Measurements from ENCODE around the gene PBX1. TPM values are rescaled to one million over a fixed set of nuclear protein-coding genes. Genes with fewer than 3 reads are reported as not detected.
A peak's percentile ranks its signal among the peaks of the same experiment; 100 is the strongest.

Gene PBX1
- total RNA-seq, 1 experiment from 2014 or later = 9.8 TPM

GRCh38 chr1:164823486-164824279, 264.7 kb downstream of the PBX1 start:
- ChIA-PET CTCF (no interaction called here), POLR2A (ENCODE audit: unreplicated experiment) (no interaction called here)
- Histone ChIP-seq H3F3A (ENCODE audit: low read length, unreplicated experiment) (no peaks in the 10 kb centered on the region), H3K4me2 (ENCODE audit: low read length) (no peak overlapping the region), H3K27ac (ENCODE audit: low read length) (no peak overlapping the region), H3K9ac (ENCODE audit: low read length) (no peak overlapping the region), H3K4me3 (ENCODE audit: low read length) (no peak overlapping the region), H3K4me1 (ENCODE audit: insufficient read depth, low read length) (no peaks in the 10 kb centered on the region), H3K79me2 (ENCODE audit: low read length) (no peaks in the 10 kb centered on the region), H3K9me3 (ENCODE audit: low read length) (no peaks in the 10 kb centered on the region), H3K27me3 (ENCODE audit: low read length) (no peaks in the 10 kb centered on the region), H2AFZ (ENCODE audit: low read length) (no peak overlapping the region), H3K9me2 (replicated peaks; ENCODE audit: low read length) (no peaks in the 10 kb centered on the region), H4K20me1 (ENCODE audit: low read length) (no peaks in the 10 kb centered on the region), H3K36me3 (ENCODE audit: low read depth, low read length) (no peaks in the 10 kb centered on the region)
- no TSS peak for BruUV-seq (replicated peaks)
- DNase-seq = no peak
- no peak for TF ChIP-seq EZH2phosphoT487 (IDR thresholded peaks at IDR 0.05; ENCODE audit: borderline replicate concordance, low read length)
- TF ChIP-seq EZH2 (IDR thresholded peaks at IDR 0.05; ENCODE audit: low read length, unreplicated experiment) = no peak
- TF ChIP-seq CTCF (conservative IDR thresholded peaks at IDR 0.05; ENCODE audit: low read depth, low read length) = no peak
- intact Hi-C loops (cut with micrococcal nuclease) = no loop called here
- ATAC-seq = no peak

GRCh38 chr1:164824542-164824941, 265.6 kb downstream of the PBX1 start:
- intact Hi-C loops (cut with micrococcal nuclease) = no loop called here
- H3K4me3 ChIP-seq (ENCODE audit: low read length) = no peak overlapping the region
- no peaks in the 10 kb centered on the region for H3K4me1 ChIP-seq (ENCODE audit: insufficient read depth, low read length)
- TF ChIP-seq CTCF (conservative IDR thresholded peaks at IDR 0.05; ENCODE audit: low read depth, low read length) (no peak), EZH2phosphoT487 (IDR thresholded peaks at IDR 0.05; ENCODE audit: borderline replicate concordance, low read length) (no peak), EZH2 (IDR thresholded peaks at IDR 0.05; ENCODE audit: low read length, unreplicated experiment) (no peak)
- H3K4me2 ChIP-seq (ENCODE audit: low read length) = no peak overlapping the region
- no peaks in the 10 kb centered on the region for H3K79me2 ChIP-seq (ENCODE audit: low read length)
- H3K9me2 ChIP-seq (replicated peaks; ENCODE audit: low read length) = no peaks in the 10 kb centered on the region
- no peaks in the 10 kb centered on the region for H4K20me1 ChIP-seq (ENCODE audit: low read length)
- ChIA-PET CTCF (no interaction called here), POLR2A (ENCODE audit: unreplicated experiment) (no interaction called here)
- H2AFZ ChIP-seq (ENCODE audit: low read length) = no peak overlapping the region
- H3K27me3 ChIP-seq (ENCODE audit: low read length) = no peaks in the 10 kb centered on the region
- no peak overlapping the region for H3K9ac ChIP-seq (ENCODE audit: low read length)
- BruUV-seq (replicated peaks) = no TSS peak
- H3K36me3 ChIP-seq (ENCODE audit: low read depth, low read length) = no peaks in the 10 kb centered on the region
- no peak for ATAC-seq
- DNase-seq = no peak
- H3K9me3 ChIP-seq (ENCODE audit: low read length) = no peaks in the 10 kb centered on the region
- H3K27ac ChIP-seq (ENCODE audit: low read length) = no peak overlapping the region
- H3F3A ChIP-seq (ENCODE audit: low read length, unreplicated experiment) = no peaks in the 10 kb centered on the region

GRCh38 chr1:164830628-164831027, 271.6 kb downstream of the PBX1 start:
- no TSS peak for BruUV-seq (replicated peaks)
- intact Hi-C loops (cut with micrococcal nuclease) = no loop called here
- no peaks in the 10 kb centered on the region for H3K4me1 ChIP-seq (ENCODE audit: insufficient read depth, low read length)
- no peaks in the 10 kb centered on the region for H3K79me2 ChIP-seq (ENCODE audit: low read length)
- ChIA-PET POLR2A (ENCODE audit: unreplicated experiment) (no interaction called here), CTCF (no interaction called here)
- no peak overlapping the region for H3K9ac ChIP-seq (ENCODE audit: low read length)
- no peaks in the 10 kb centered on the region for H3F3A ChIP-seq (ENCODE audit: low read length, unreplicated experiment)
- peak; percentile 40 for ATAC-seq
- no peak overlapping the region for H3K4me3 ChIP-seq (ENCODE audit: low read length)
- no peaks in the 10 kb centered on the region for H4K20me1 ChIP-seq (ENCODE audit: low read length)
- no peak overlapping the region for H3K4me2 ChIP-seq (ENCODE audit: low read length)
- no peaks in the 10 kb centered on the region for H3K9me3 ChIP-seq (ENCODE audit: low read length)
- TF ChIP-seq EZH2 (IDR thresholded peaks at IDR 0.05; ENCODE audit: low read length, unreplicated experiment) = no peak
- TF ChIP-seq CTCF (conservative IDR thresholded peaks at IDR 0.05; ENCODE audit: low read depth, low read length) = no peak
- no peak for TF ChIP-seq EZH2phosphoT487 (IDR thresholded peaks at IDR 0.05; ENCODE audit: borderline replicate concordance, low read length)
- no peaks in the 10 kb centered on the region for H3K27me3 ChIP-seq (ENCODE audit: low read length)
- H3K36me3 ChIP-seq (ENCODE audit: low read depth, low read length) = no peaks in the 10 kb centered on the region
- H2AFZ ChIP-seq (ENCODE audit: low read length) = no peak overlapping the region
- no peak overlapping the region for H3K27ac ChIP-seq (ENCODE audit: low read length)
- no peaks in the 10 kb centered on the region for H3K9me2 ChIP-seq (replicated peaks; ENCODE audit: low read length)
- no peak for DNase-seq
